ENCODE measurements around the gene TCF7L2.

DNA sequence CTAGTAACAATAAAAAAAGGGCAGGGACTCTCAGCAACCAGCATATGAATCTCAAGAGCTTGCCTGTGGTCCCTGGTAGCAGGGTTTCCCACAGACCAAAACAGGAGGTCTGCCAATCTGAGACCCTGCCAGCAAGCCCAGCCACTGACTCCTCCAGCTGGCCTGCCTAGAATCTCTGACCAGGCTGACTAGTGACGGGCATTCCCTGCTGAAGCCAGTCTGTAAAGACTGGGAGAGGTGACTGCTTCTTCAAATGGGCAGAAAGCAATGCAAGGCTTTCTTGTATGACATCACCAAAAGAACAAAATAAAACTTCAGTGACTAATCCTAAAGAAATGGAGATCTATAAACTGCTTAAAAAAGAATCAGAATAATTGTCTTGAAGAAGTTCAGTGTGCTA, 249.4 kb downstream of the TCF7L2 start:
- TF ChIP-seq, protein P1, sequence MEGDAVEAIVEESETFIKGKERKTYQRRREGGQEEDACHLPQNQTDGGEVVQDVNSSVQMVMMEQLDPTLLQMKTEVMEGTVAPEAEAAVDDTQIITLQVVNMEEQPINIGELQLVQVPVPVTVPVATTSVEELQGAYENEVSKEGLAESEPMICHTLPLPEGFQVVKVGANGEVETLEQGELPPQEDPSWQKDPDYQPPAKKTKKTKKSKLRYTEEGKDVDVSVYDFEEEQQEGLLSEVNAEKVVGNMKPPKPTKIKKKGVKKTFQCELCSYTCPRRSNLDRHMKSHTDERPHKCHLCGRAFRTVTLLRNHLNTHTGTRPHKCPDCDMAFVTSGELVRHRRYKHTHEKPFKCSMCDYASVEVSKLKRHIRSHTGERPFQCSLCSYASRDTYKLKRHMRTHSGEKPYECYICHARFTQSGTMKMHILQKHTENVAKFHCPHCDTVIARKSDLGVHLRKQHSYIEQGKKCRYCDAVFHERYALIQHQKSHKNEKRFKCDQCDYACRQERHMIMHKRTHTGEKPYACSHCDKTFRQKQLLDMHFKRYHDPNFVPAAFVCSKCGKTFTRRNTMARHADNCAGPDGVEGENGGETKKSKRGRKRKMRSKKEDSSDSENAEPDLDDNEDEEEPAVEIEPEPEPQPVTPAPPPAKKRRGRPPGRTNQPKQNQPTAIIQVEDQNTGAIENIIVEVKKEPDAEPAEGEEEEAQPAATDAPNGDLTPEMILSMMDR (IDR thresholded peaks at IDR 0.05) = no peak
- TF ChIP-seq POLR2A (IDR thresholded peaks at IDR 0.05) = no peak

Measured in tibial nerve (tissue), 3 donors.